GM10248 (cell line): ENCODE data around the gene LRGUK.

Source experiments
- CTCF ChIA-PET: fragments of 300-600 bp; sonication (Branson Sonifier 250); formaldehyde crosslinking; extraction: SDS; loops from one replicate; lab custom pipeline; 2021; ENCODE audit warnings: antibody characterized with exemption; lab: Yijun Ruan, JAX
- POLR2A ChIA-PET: fragments of 350-650 bp; sonication (Branson Sonifier 250); formaldehyde crosslinking; extraction: SDS; loops from one replicate; lab custom pipeline; 2020; ENCODE audit warnings: antibody characterized with exemption; lab: Yijun Ruan, JAX
- DNase-seq: peaks from one replicate; pipeline ENCODE4 v3.0.0; 2012; ENCODE audit errors: extremely low spot score
- CTCF ChIP-seq: IDR thresholded peaks from 2 replicates; pipeline ENCODE4 v1.5.1; 2012; ENCODE audit warnings: mild to moderate bottlenecking, low read depth; ENCODE audit errors: extremely low read depth, missing control alignments, control extremely low read depth

The LRGUK gene

GRCh38 chr7:134179036-134180011 is 52.2 kb downstream of the LRGUK start:
- ChIA-PET POLR2A (no interaction called here), CTCF (no interaction called here)
- TF ChIP-seq CTCF: no peak
- DNase-seq: no peak

DNA sequence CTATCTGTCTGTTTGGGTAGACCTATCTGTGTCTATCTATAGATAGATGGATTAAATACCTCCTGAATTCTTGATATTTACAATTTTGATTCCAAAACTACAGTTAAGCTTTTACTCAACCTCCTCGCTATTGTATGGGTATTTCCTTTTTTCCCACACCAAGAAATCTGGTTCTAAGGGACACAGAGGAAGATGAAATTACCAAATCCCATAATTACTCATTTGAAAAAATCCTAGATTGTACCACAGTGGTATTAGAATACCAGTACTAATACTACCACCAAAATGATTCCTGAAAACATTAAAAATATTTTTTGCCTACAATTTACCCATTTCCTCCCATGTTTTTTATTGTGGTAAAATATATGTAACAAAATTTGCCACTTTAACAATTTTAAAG is 53.2 kb downstream of the LRGUK start:
- CTCF ChIA-PET: no interaction called here
- no peak for TF ChIP-seq CTCF
- POLR2A ChIA-PET: no interaction called here
- no peak for DNase-seq

DNA sequence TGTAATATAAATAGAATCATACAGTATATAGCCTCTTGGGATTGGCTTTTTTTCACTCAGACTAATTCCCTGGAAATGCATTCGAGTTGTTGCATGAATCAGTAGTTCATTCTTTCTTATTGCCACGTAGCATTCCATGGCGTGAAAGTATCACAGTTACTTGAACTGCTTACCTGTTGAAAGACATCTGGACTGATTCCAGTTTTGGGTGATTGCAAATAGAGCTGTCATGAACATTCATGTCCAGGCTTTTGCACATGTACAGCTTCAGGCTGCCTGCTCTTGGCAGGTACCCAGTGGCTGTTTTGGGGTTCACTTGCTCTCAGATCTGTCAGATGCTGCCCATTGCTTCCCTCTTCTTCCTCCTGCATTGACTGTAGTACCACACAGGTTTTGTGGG is 54.9 kb downstream of the LRGUK start:
- no peak for TF ChIP-seq CTCF
- no peak for DNase-seq
- ChIA-PET POLR2A (no interaction called here), CTCF (no interaction called here)

DNA sequence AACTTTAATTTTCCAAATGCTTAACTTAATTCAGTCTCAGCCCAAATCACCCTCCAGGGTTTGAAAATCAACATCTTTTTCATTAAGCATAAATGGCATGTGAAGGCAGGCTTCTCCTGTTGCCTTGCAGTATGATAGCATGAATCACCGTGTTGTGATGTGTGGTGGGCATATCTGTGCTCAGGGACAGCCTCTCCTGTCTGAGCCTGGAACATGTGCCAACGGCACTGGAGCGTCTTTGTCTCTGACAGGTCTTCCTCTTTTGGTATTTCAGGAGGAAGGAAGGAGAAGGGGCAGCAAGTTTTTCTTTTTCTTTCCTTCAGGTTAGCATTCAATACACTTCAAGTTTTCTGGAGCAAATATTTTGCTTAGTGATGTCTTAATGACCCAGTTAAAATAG is 57.6 kb downstream of the LRGUK start:
- no peak for TF ChIP-seq CTCF
- ChIA-PET POLR2A (no interaction called here), CTCF (no interaction called here)
- no peak for DNase-seq

DNA sequence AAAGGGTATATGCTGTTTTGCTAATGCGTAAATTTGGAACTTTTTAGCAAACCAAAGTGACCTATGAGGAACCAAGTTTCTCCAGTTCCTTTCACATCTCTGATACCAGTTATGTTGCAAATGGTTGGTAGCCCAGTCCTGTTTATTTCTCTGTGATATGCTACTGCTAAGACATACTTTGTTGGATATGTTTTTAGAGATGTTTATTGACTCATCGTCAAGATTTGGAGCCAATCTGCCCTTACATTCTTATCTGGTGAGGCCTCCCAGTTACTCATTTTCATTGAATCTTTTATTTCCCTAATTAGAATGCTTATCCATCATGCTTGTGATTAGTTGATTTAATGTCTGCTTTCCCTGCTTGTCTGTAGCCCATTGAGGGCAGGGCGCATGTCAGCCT is 58.9 kb downstream of the LRGUK start:
- CTCF ChIA-PET: interaction anchor here (0.9 kb wide), 1 partner anchor 45 kb away, joined by 3 read pairs; no protein-coding TSS in a partner anchor

DNA sequence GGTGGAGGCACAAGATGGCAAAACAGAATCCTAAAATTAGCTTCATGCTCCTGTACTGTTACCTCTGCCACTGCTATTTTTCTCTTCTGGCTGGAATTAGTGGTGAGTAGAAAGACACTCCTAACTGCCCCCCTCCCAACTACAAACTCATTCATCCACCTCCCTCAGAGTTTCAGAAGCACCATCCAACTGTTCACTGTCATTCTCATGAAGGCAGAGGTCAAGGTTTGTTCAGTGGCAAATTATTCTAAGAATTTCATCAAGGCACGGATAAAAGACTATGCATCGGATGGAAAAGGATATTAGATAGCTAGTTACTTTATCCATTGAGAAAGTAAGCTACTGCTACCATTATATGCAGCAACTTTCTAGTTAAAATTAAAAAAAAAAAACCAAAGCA is 59.7 kb downstream of the LRGUK start:
- no peak for DNase-seq
- POLR2A ChIA-PET: no interaction called here
- TF ChIP-seq CTCF: no peak
- CTCF ChIA-PET: no interaction called here

More for the DNA sequence above, 58.9 kb downstream of the LRGUK start:
- DNase-seq: no peak
- TF ChIP-seq CTCF: no peak
- POLR2A ChIA-PET: interaction anchor here (0.7 kb wide), 1 partner anchor 197 kb away, joined by 3 read pairs; no protein-coding TSS in a partner anchor
